Ascending aorta (tissue), 2 donors: ENCODE measurements around the gene BCL2L13. TPM values are rescaled to one million over a fixed set of nuclear protein-coding genes. Genes with fewer than 3 reads are reported as not detected.
A peak's percentile ranks its signal among the peaks of the same experiment; 100 is the strongest.

Experiments
- DNase-seq, 2 donors: peaks; one replicate each; pipeline ENCODE4 v3.0.0-alpha.2; 2019; ENCODE audit warnings: low spot score in 2 of 2
- H3K27ac ChIP-seq, 2 donors: fragments of 200-600 bp; sonication (generic); one replicate each; pipeline ENCODE4 v1.5.1; 2016 to 2017; ENCODE audit warnings: mild to moderate bottlenecking in 1 of 2
- H3K27me3 ChIP-seq: fragments of 200-600 bp; sonication (generic); one replicate; pipeline ENCODE4 v1.5.1; 2017
- H3K36me3 ChIP-seq, 2 donors: fragments of 200-600 bp; sonication (generic); one replicate each; pipeline ENCODE4 v1.5.1; 2016
- H3K4me1 ChIP-seq, 2 donors: fragments of 200-600 bp; sonication (generic); one replicate each; pipeline ENCODE4 v1.5.1; 2016 to 2017; ENCODE audit warnings: mild to moderate bottlenecking in 1 of 2
- H3K4me3 ChIP-seq, 2 donors: fragments of 200-600 bp; sonication (generic); one replicate each; pipeline ENCODE4 v1.5.1; 2016 to 2017; ENCODE audit warnings: mild to moderate bottlenecking in 1 of 2
- H3K9me3 ChIP-seq, 2 donors: fragments of 200-600 bp; sonication (generic); one replicate each; pipeline ENCODE4 v1.5.1; 2016
- intact Hi-C: fragments of 100-400 bp; cut with DNase I; formaldehyde crosslinking; loops from one replicate; pipeline ENCODE4 v1.15.1; 2023
- total RNA-seq: library from RNA; depleted of rRNA; stranded (reverse); fragments of >200 nt; gene quantifications from one replicate; pipeline ENCODE4 v1.1.0, GENCODE V29; 2016
- TF ChIP-seq, protein P1 (sequence below), 3 experiments: fragments of 200-600 bp in 2 of 3; fragments of 450-650 bp in 1 of 3; sonication (generic) in 2 of 3; IDR thresholded peaks; one replicate each; pipeline ENCODE4 v1.5.1; 2016 to 2019; ENCODE audit warnings: antibody characterized with exemption in 3 of 3, mild to moderate bottlenecking in 1 of 3, moderate library complexity in 1 of 3

Gene BCL2L13
- total RNA-seq, 1 donor from 2014 or later = 4.6 TPM

DNA sequence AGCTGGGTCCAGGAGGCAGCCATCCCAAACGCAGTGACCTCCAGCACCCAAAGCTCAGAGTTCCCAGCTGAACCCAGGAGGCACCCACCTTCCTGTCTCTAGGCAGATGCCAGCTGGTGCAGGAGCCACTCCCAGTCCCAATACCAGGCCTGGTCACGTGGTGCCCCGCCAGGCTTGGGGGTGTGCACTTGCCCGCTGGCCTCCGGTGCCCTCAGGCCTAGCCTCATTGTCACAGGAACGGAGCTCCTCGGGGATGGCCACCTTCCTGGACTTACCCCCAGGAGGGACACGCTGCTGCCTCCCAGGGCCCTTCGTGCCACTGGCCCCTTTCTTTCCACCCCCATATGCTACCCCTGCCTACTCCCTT lies 131.1 kb downstream of the BCL2L13 start:
- no peak for DNase-seq
- Histone ChIP-seq H3K36me3 (no peaks in the 10 kb centered on the region), H3K9me3 (no peaks in the 10 kb centered on the region), H3K4me3 (no peak overlapping the region), H3K4me1 (peaks cover 5 to 6% of the 10 kb centered on the region in 2 donors), H3K27me3 (no peaks in the 10 kb centered on the region), H3K27ac (no peak overlapping the region)
- intact Hi-C loops = no loop called here
- TF ChIP-seq, protein P1, sequence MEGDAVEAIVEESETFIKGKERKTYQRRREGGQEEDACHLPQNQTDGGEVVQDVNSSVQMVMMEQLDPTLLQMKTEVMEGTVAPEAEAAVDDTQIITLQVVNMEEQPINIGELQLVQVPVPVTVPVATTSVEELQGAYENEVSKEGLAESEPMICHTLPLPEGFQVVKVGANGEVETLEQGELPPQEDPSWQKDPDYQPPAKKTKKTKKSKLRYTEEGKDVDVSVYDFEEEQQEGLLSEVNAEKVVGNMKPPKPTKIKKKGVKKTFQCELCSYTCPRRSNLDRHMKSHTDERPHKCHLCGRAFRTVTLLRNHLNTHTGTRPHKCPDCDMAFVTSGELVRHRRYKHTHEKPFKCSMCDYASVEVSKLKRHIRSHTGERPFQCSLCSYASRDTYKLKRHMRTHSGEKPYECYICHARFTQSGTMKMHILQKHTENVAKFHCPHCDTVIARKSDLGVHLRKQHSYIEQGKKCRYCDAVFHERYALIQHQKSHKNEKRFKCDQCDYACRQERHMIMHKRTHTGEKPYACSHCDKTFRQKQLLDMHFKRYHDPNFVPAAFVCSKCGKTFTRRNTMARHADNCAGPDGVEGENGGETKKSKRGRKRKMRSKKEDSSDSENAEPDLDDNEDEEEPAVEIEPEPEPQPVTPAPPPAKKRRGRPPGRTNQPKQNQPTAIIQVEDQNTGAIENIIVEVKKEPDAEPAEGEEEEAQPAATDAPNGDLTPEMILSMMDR (IDR thresholded peaks at IDR 0.05) = no peak

DNA sequence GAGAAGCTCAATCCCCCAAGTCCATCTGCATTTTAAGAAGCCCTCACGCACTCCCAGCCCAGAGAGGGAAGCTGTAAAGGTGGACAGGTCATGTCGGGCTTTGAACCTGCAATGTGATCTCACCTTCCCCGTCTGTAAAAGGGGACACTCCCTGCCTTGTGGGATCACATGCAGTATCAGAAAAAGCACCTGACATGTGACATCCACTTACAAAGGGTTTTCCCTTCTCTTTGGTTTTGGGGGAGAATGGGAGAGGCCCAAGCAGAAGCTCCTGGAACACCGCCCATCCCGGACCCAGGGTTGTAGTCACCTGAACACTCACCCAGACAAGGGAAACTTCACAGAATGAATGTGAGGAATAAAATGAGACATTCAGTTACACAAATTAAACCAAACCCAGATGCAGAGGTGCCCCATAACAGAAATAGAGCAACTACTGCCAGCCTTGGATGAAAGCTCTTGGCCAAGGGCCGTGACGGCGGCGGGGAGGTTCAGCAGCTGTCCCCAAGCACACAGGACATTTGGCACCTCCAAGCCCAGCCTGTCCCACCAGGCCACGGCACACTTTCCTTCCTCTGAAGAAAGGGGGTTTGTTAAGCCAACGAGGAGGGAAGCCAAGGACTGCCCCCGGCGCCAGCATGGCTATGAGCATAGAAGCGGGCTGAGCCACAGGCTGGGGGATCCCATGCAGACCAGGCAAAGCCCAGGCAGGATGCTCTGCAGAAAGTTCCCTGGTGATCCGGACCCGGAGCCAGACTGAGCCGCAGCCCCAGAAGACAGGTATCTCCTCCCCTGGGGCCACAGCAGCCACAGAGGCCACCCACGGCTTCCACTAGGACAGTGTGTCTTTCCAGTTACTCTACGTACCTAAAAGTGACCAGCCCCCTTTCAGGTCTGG lies 131.9 kb downstream of the BCL2L13 start:
- H3K36me3 ChIP-seq = no peaks in the 10 kb centered on the region
- no peaks in the 10 kb centered on the region for H3K27me3 ChIP-seq
- no peaks in the 10 kb centered on the region for H3K9me3 ChIP-seq
- intact Hi-C loops = no loop called here
- H3K4me3 ChIP-seq = no peak overlapping the region
- peaks cover 5 to 6% of the 10 kb centered on the region in 2 donors for H3K4me1 ChIP-seq
- no peak overlapping the region for H3K27ac ChIP-seq
- no peak for DNase-seq
- TF ChIP-seq, protein P1 (IDR thresholded peaks at IDR 0.05) = no peak

DNA sequence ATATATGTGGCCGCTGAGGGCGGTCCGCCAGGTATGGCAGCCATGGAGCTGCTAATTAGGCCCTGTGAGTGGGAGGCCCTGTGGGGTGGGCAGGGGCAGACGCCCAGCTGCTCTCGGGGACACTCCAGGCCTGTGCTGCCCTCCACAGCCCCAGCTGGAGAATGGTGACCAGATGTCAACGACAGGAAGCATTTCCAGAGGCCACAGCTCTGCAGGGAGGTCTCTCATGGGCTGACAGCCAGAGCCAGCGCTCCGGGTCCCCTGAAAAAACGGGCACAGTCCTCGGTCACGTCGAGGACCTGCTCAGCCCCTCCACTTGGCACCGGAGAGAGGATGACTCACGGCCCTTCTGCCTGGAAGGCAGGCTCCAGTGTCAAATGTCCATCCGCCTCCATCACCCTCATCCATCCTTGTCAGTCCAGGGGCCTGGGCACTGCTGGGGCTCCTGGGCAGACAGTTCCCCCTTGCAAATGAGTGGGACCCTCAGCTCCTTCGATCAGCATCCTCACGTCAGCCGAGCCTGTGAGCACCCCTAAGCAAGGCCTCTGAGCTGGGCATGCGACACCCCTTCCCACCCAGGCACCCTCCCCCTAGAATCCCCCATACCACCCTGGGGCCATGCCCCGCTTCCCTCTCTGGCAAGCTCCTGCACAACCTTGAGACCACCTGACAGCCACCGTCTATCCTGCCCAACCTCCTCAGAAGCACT lies 133.8 kb downstream of the BCL2L13 start:
- Histone ChIP-seq H3K4me3 (no peak overlapping the region), H3K36me3 (no peaks in the 10 kb centered on the region), H3K27ac (no peak overlapping the region), H3K4me1 (peaks cover 5 to 6% of the 10 kb centered on the region in 2 donors), H3K9me3 (no peaks in the 10 kb centered on the region), H3K27me3 (no peaks in the 10 kb centered on the region)
- TF ChIP-seq, protein P1 (IDR thresholded peaks at IDR 0.05) = no peak
- intact Hi-C loops = no loop called here
- no peak for DNase-seq

DNA sequence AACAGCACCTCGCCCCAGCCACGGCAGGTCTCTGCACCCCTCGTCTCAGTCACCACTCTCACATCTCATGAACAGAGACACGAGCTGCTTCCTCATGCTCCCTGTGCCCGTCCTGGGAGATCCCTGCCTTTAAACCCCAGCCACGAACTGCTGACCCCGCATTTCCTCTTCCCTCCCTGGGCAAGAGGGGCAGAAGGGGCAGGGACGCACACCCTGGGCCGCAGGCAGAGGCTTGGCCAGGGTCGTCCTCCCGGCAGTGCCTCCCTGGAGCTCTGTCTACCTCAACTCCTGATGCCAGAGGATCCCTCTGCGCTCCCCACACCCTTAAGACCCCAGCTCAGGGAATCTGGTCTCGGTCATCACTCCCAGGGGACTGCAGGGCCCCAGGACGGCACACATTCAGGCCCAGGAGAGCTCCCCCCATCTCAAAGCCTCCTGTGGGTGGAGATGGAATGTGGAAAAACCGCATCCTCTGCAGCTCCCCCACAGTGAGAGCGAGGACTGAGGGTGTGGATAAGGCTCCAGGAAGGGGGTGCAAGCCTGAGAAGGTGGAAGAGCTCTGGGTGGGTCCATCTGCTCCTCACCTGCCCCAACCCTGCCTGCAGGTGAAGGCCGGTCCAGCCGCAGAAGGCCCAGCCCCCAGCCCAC lies 134.5 kb downstream of the BCL2L13 start:
- TF ChIP-seq, protein P1 (IDR thresholded peaks at IDR 0.05) = no peak
- Histone ChIP-seq H3K27me3 (no peaks in the 10 kb centered on the region), H3K9me3 (no peaks in the 10 kb centered on the region), H3K36me3 (no peaks in the 10 kb centered on the region), H3K4me1 (peaks cover 5 to 6% of the 10 kb centered on the region in 2 donors), H3K4me3 (peak overlapping the region; percentile 82 to 96), H3K27ac (no peak overlapping the region)
- DNase-seq = no peak
- intact Hi-C loops = no loop called here

DNA sequence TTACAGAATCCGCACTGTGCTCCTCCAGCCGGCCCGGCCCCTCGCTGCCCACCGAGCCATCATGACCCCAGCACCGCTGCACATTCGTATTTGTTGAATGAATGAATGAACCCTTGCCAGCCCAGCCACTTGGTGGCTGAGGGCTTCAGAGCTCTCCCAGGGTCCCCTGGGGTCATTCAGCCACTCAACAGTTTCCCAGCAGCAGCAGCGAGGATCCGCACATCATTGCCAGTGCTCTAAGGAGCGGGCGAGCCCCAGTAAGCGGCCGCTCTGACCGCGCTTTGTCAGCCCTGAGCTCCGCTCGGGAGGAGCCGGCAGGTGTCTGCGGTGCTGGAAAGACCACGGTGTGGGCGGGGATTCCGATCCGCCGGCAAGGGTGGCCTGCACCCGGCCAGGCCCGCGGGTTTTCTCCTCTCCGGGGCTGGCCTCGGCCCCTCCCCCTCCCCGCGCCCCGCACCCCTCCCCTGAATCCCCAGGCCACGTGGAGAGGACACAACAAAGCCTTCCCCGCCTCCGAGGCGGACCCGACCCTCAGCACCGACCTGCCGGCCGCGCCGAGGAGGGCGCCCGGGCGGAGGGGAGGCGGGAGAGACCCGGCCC lies 135.1 kb downstream of the BCL2L13 start:
- Histone ChIP-seq H3K27me3 (no peaks in the 10 kb centered on the region), H3K4me3 (peak overlapping the region; percentile 82 to 96), H3K4me1 (peaks cover 5 to 6% of the 10 kb centered on the region in 2 donors), H3K9me3 (no peaks in the 10 kb centered on the region), H3K27ac (no peak overlapping the region), H3K36me3 (no peaks in the 10 kb centered on the region)
- TF ChIP-seq, protein P1 (IDR thresholded peaks at IDR 0.05) = no peak
- DNase-seq = no peak
- intact Hi-C loops = no loop called here
